Smooth muscle cell (in vitro differentiated cells): ENCODE data around the gene LRRTM4. TPM values are rescaled to one million over a fixed set of nuclear protein-coding genes. Genes with fewer than 3 reads are reported as not detected.
"Not testable (repeated sequence)": the region's sequence is repeated elsewhere in the genome, so short reads cannot be mapped to it uniquely, and the experiment has no call there.

Experiments
- DNase-seq: peaks from one replicate; lab custom pipeline; 2025; ENCODE audit not compliant: unreplicated experiment; lab: John Stamatoyannopoulos, UW
- H2AFZ ChIP-seq: fragments of 200-600 bp; sonication (generic); 2 replicates; pipeline ENCODE4 v1.6.0; 2016; ENCODE audit warnings: antibody characterized with exemption, low read depth, mild to moderate bottlenecking
- H3F3A ChIP-seq: fragments of 200-600 bp; sonication (generic); 2 replicates; pipeline ENCODE4 v1.6.0; 2017; ENCODE audit warnings: antibody characterized with exemption, low read depth
- H3K27ac ChIP-seq: fragments of 200-600 bp; sonication (generic); 2 replicates; pipeline ENCODE4 v1.5.1; 2016; ENCODE audit warnings: low read depth, mild to moderate bottlenecking
- H3K27me3 ChIP-seq: fragments of 200-600 bp; sonication (generic); 2 replicates; pipeline ENCODE4 v1.6.1; 2016; ENCODE audit warnings: low read depth, mild to moderate bottlenecking
- H3K36me3 ChIP-seq: fragments of 200-600 bp; sonication (generic); 2 replicates; pipeline ENCODE4 v1.5.1; 2016; ENCODE audit warnings: low read depth
- H3K4me1 ChIP-seq: fragments of 200-600 bp; sonication (generic); 2 replicates; pipeline ENCODE4 v1.5.1; 2016; ENCODE audit warnings: low read depth
- H3K4me2 ChIP-seq: fragments of 200-600 bp; sonication (generic); 2 replicates; pipeline ENCODE4 v1.6.0; 2016; ENCODE audit warnings: mild to moderate bottlenecking
- H3K4me3 ChIP-seq: fragments of 200-600 bp; sonication (generic); 2 replicates; pipeline ENCODE4 v1.5.1; 2016; ENCODE audit warnings: mild to moderate bottlenecking
- H3K79me2 ChIP-seq: fragments of 200-600 bp; sonication (generic); 2 replicates; pipeline ENCODE4 v1.6.0; 2016; ENCODE audit warnings: low read depth, mild to moderate bottlenecking
- H3K9ac ChIP-seq: fragments of 200-600 bp; sonication (generic); 2 replicates; pipeline ENCODE4 v1.6.0; 2016; ENCODE audit warnings: low read depth
- H3K9me3 ChIP-seq: fragments of 200-600 bp; sonication (generic); replicated peaks from 2 replicates; pipeline ENCODE4 v1.5.1; 2016; ENCODE audit warnings: low read depth
- H4K20me1 ChIP-seq: fragments of 200-600 bp; sonication (generic); 2 replicates; pipeline ENCODE4 v1.6.0; 2016; ENCODE audit warnings: low read depth
- CTCF ChIP-seq: fragments of 200-600 bp; sonication (generic); IDR thresholded peaks from 2 replicates; pipeline ENCODE4 v1.5.1; 2017; ENCODE audit warnings: borderline replicate concordance, mild to moderate bottlenecking, antibody characterized with exemption; ENCODE audit not compliant: insufficient read depth, poor library complexity, severe bottlenecking
- WGBS: methylation state at CpG from one replicate; pipeline ENCODE4 v1.1.7; 2016; ENCODE audit warnings: low lambda C conversion rate; 5-methylcytosine and 5-hydroxymethylcytosine counted together
- polyA plus RNA-seq: library from polyadenylated mRNA; unstranded; fragments of >200 nt; fragmentation: Nextera tagmentation; extraction: Ambion mirVana; gene quantifications from 2 replicates; pipeline ENCODE4 v1.2.1, GENCODE V29; 2016
- small RNA-seq: library from RNA; depleted of rRNA; stranded (forward); fragments of <200 nt; gene quantifications from one replicate; pipeline ENCODE3, GENCODE V24; 2014
- total RNA-seq: library from RNA; depleted of rRNA; stranded (reverse); fragments of >200 nt; gene quantifications from 2 replicates; pipeline ENCODE4 v1.2.3, GENCODE V29; 2014

Gene LRRTM4
- total and polyA plus RNA-seq, 2 experiments from 2014 or later, result 1.4 to 5.5 TPM

- H3F3A ChIP-seq, result no peaks in the 10 kb centered on the region
- no peaks in the 10 kb centered on the region for H3K79me2 ChIP-seq
- H3K27me3 ChIP-seq, result no peaks in the 10 kb centered on the region
- no peak overlapping the region for H2AFZ ChIP-seq
- no peaks in the 10 kb centered on the region for H4K20me1 ChIP-seq
- no peaks in the 10 kb centered on the region for H3K36me3 ChIP-seq
- DNase-seq, result no peak
- no peak for TF ChIP-seq CTCF
- H3K4me3 ChIP-seq, result no peak overlapping the region
- H3K9me3 ChIP-seq, result no peaks in the 10 kb centered on the region
- 94% methylated on average over 6 of the region's 6 CpGs for WGBS
- no peak overlapping the region for H3K9ac ChIP-seq
- H3K27ac ChIP-seq, result no peak overlapping the region
- H3K4me2 ChIP-seq, result no peak overlapping the region
- no peaks in the 10 kb centered on the region for H3K4me1 ChIP-seq
These were observed 821.3 kb downstream of the LRRTM4 start for GRCh38 chr2:76700894-76701293.

- not testable (repeated sequence) for H3K4me3 ChIP-seq, H3K4me1 ChIP-seq, DNase-seq, H4K20me1 ChIP-seq, H3K9me3 ChIP-seq, H3F3A ChIP-seq, H3K27me3 ChIP-seq, H3K9ac ChIP-seq, H3K4me2 ChIP-seq, H2AFZ ChIP-seq, H3K36me3 ChIP-seq, H3K79me2 ChIP-seq, H3K27ac ChIP-seq
- WGBS, result 97% methylated on average over 29 of the region's 33 CpGs
These were observed 824.0 kb downstream of the LRRTM4 start for GRCh38 chr2:76697998-76698713.

Small RNAs within 50 kb of the gene (small RNA-seq; reads per million reads assigned to genes)
- gene RNA5SP98, result 0.21 reads per million
